GM18508 (cell line): ENCODE results near the gene CRABP1.

Experiments
- ATAC-seq: cut with Tn5 transposase; IDR thresholded peaks from one replicate; pipeline ENCODE4 v1.9.1; 2021; ENCODE audit warnings: moderate number of reproducible peaks; ENCODE audit not compliant: insufficient read depth, unreplicated experiment

CRABP1 gene

GRCh38 chr15:78396976-78397375, 56.8 kb downstream of the CRABP1 start:
- ATAC-seq: no peak

- ATAC-seq: no peak
Measured at GRCh38 chr15:78397382-78397781, 57.2 kb downstream of the CRABP1 start.
